PC-9 (cell line): Measurements from ENCODE around the gene RBFOX1. TPM values are rescaled to one million over a fixed set of nuclear protein-coding genes. Genes with fewer than 3 reads are reported as not detected.

Experiments
- BruUV-seq: library from RNA; stranded (reverse); fragments of 400-500 nt; replicated peaks from 2 replicates; lab custom pipeline; 2021; lab: Mats Ljungman, UMichigan
- CTCF ChIA-PET: fragments of 300-600 bp; sonication (Branson Sonifier 250); formaldehyde crosslinking; loops from one replicate; lab custom pipeline; 2022; ENCODE audit warnings: antibody characterized with exemption; lab: Charles Lee
- POLR2A ChIA-PET: fragments of 300-600 bp; sonication (Branson Sonifier 250); formaldehyde crosslinking; loops from one replicate; lab custom pipeline; 2022; ENCODE audit warnings: antibody characterized with exemption; ENCODE audit not compliant: unreplicated experiment; lab: Charles Lee
- DNase-seq, 2 experiments: peaks; one replicate each; pipeline versions ENCODE4 v3.0.0 to v3.0.0-alpha.2; 2015 to 2022; ENCODE audit warnings: mixed read lengths in 1 of 2
- H2AFZ ChIP-seq: fragments of 200-600 bp; sonication (generic); 2 replicates; pipeline ENCODE4 v1.8.1; 2017; ENCODE audit warnings: antibody characterized with exemption
- H3F3A ChIP-seq: fragments of 200-600 bp; sonication (generic); 2 replicates; pipeline ENCODE4 v1.8.1; 2017; ENCODE audit warnings: antibody characterized with exemption, mild to moderate bottlenecking, low read depth; ENCODE audit not compliant: insufficient read depth
- H3K27ac ChIP-seq: fragments of 200-600 bp; sonication (generic); 2 replicates; pipeline ENCODE4 v1.6.1; 2016; ENCODE audit warnings: mixed run types
- H3K27me3 ChIP-seq: fragments of 200-600 bp; sonication (generic); 2 replicates; pipeline ENCODE4 v1.6.1; 2016; ENCODE audit warnings: low read depth, mixed run types; ENCODE audit not compliant: insufficient read depth
- H3K36me3 ChIP-seq: fragments of 200-600 bp; sonication (generic); 2 replicates; pipeline ENCODE4 v1.6.1; 2016; ENCODE audit warnings: low read depth, mixed run types
- H3K4me1 ChIP-seq: fragments of 200-600 bp; sonication (generic); replicated peaks from 2 replicates; pipeline ENCODE4 v1.6.1; 2016; ENCODE audit warnings: mixed run types; ENCODE audit not compliant: insufficient read depth
- H3K4me2 ChIP-seq: fragments of 200-600 bp; sonication (generic); 2 replicates; pipeline ENCODE4 v1.6.1; 2017; ENCODE audit warnings: mixed run types
- H3K4me3 ChIP-seq: fragments of 200-600 bp; sonication (generic); 2 replicates; pipeline ENCODE4 v1.6.1; 2016; ENCODE audit warnings: mixed run types
- H3K79me2 ChIP-seq: fragments of 200-600 bp; sonication (generic); 2 replicates; pipeline ENCODE4 v1.6.1; 2017; ENCODE audit warnings: low read depth, mixed run types
- H3K9me2 ChIP-seq: fragments of 200-600 bp; sonication (generic); 2 replicates; pipeline ENCODE4 v1.8.1; 2017; ENCODE audit warnings: mild to moderate bottlenecking; ENCODE audit not compliant: insufficient read depth
- H3K9me3 ChIP-seq: fragments of 200-600 bp; sonication (generic); 2 replicates; pipeline ENCODE4 v1.8.1; 2016; ENCODE audit warnings: low read depth; ENCODE audit not compliant: insufficient read depth
- H4K20me1 ChIP-seq: fragments of 200-600 bp; sonication (generic); 2 replicates; pipeline ENCODE4 v1.8.1; 2017; ENCODE audit not compliant: insufficient read depth
- CTCF ChIP-seq: fragments of 200-600 bp; sonication (generic); conservative IDR thresholded peaks from 2 replicates; pipeline ENCODE4 v1.6.1; 2017; ENCODE audit warnings: mixed run types, antibody characterized with exemption, mild to moderate bottlenecking, moderate library complexity
- EZH2 ChIP-seq: fragments of 200-600 bp; sonication (generic); IDR thresholded peaks from 2 replicates; pipeline ENCODE4 v1.8.0; 2017; ENCODE audit warnings: antibody characterized with exemption, low read depth
- intact Hi-C: fragments of 100-400 bp; cut with micrococcal nuclease; formaldehyde crosslinking; loops from one replicate; pipeline ENCODE4 v1.10.0; 2022; ENCODE audit not compliant: unreplicated experiment
- total RNA-seq: library from RNA; stranded (reverse); gene quantifications from 2 replicates; pipeline ENCODE4 v1.2.3, GENCODE V29; 2021

The RBFOX1 gene
- total RNA-seq, 1 experiment from 2014 or later: not detected

GRCh38 chr16:7372095-7372494 lies 39.5 kb downstream of the RBFOX1 start:
- ChIA-PET CTCF (no interaction called here), POLR2A (no interaction called here)
- Histone ChIP-seq H3K9me3 (no peaks in the 10 kb centered on the region), H3K36me3 (no peaks in the 10 kb centered on the region), H3K4me3 (no peak overlapping the region), H3K79me2 (no peaks in the 10 kb centered on the region), H3K9me2 (no peaks in the 10 kb centered on the region), H3F3A (no peaks in the 10 kb centered on the region), H3K27ac (no peak overlapping the region), H3K4me2 (no peak overlapping the region), H2AFZ (no peak overlapping the region), H3K27me3 (peaks cover 8% of the 10 kb centered on the region; the same call in 1 of the 2 replicates), H4K20me1 (no peaks in the 10 kb centered on the region), H3K4me1 (no peaks in the 10 kb centered on the region)
- intact Hi-C loops: no loop called here
- BruUV-seq: no TSS peak
- TF ChIP-seq CTCF (no peak), EZH2 (no peak)
- DNase-seq: no peak

- CTCF ChIA-PET: no interaction called here
- no peak for DNase-seq
- H3K36me3 ChIP-seq: no peaks in the 10 kb centered on the region
- H3K79me2 ChIP-seq: no peaks in the 10 kb centered on the region
- H4K20me1 ChIP-seq: no peaks in the 10 kb centered on the region
- no peaks in the 10 kb centered on the region for H3K4me1 ChIP-seq
- H3K9me3 ChIP-seq: no peaks in the 10 kb centered on the region
- no peak overlapping the region for H3K27ac ChIP-seq
- POLR2A ChIA-PET: no interaction called here
- H3K4me2 ChIP-seq: no peak overlapping the region
- BruUV-seq: no TSS peak
- no peak overlapping the region for H3K4me3 ChIP-seq
- TF ChIP-seq EZH2 (no peak), CTCF (no peak)
- no peaks in the 10 kb centered on the region for H3F3A ChIP-seq
- no peak overlapping the region for H2AFZ ChIP-seq
- peaks cover 8% of the 10 kb centered on the region; the same call in 1 of the 2 replicates for H3K27me3 ChIP-seq
- no peaks in the 10 kb centered on the region for H3K9me2 ChIP-seq
- intact Hi-C loops: no loop called here
Observed at GRCh38 chr16:7373776-7374175, 41.1 kb downstream of the RBFOX1 start.

- ChIA-PET CTCF (no interaction called here), POLR2A (no interaction called here)
Observed at GRCh38 chr16:7374614-7375174, 42.0 kb downstream of the RBFOX1 start.

More at GRCh38 chr16:7374614-7375174, 42.0 kb downstream of the RBFOX1 start:
- H3K27me3 ChIP-seq: peaks cover 8% of the 10 kb centered on the region; the same call in 1 of the 2 replicates
- H3F3A ChIP-seq: no peaks in the 10 kb centered on the region
- DNase-seq: no peak
- H3K27ac ChIP-seq: no peak overlapping the region
- H3K79me2 ChIP-seq: no peaks in the 10 kb centered on the region
- TF ChIP-seq CTCF (no peak), EZH2 (no peak)
- H3K4me2 ChIP-seq: no peak overlapping the region
- H3K4me1 ChIP-seq: no peaks in the 10 kb centered on the region
- no peaks in the 10 kb centered on the region for H3K9me3 ChIP-seq
- no peak overlapping the region for H3K4me3 ChIP-seq
- H2AFZ ChIP-seq: no peak overlapping the region
- no peaks in the 10 kb centered on the region for H3K9me2 ChIP-seq
- no peaks in the 10 kb centered on the region for H3K36me3 ChIP-seq
- BruUV-seq: no TSS peak
- intact Hi-C loops: no loop called here
- no peaks in the 10 kb centered on the region for H4K20me1 ChIP-seq
